ENCODE data around the gene CAMK1G.

CAMK1G gene

GRCh38 chr1:209583408-209583807 lies at the start of gene CAMK1G:
TSS of gene CAMK1G (plus strand) at chr1:209583714. CDS start at chr1:209594984, 11,270 bp downstream.
- DNase-seq, result no peak

- DNase-seq, result no peak
Observed at GRCh38 chr1:209534496-209535250, 48.8 kb upstream of the CAMK1G start.

- no peak for DNase-seq
Observed at GRCh38 chr1:209536843-209537242, 46.7 kb upstream of the CAMK1G start.

- DNase-seq, result no peak
Observed at GRCh38 chr1:209537336-209538114, 46.0 kb upstream of the CAMK1G start.

- DNase-seq, result no peak
Observed at GRCh38 chr1:209539576-209539975, 43.9 kb upstream of the CAMK1G start.

GRCh38 chr1:209542585-209542984 lies 40.9 kb upstream of the CAMK1G start:
- DNase-seq, result no peak

- DNase-seq, result no peak
Observed at GRCh38 chr1:209544098-209544497, 39.4 kb upstream of the CAMK1G start.

GRCh38 chr1:209545423-209545822 lies 38.1 kb upstream of the CAMK1G start:
- no peak for DNase-seq

- DNase-seq, result no peak
Observed at GRCh38 chr1:209546390-209547085, 37.0 kb upstream of the CAMK1G start.

GRCh38 chr1:209547626-209548025 lies 35.9 kb upstream of the CAMK1G start:
- DNase-seq, result no peak

GRCh38 chr1:209549443-209550205 lies 33.9 kb upstream of the CAMK1G start:
- DNase-seq, result no peak

GRCh38 chr1:209550519-209550918 lies 33.0 kb upstream of the CAMK1G start:
- no peak for DNase-seq

GRCh38 chr1:209552406-209553264 lies 30.9 kb upstream of the CAMK1G start:
- DNase-seq, result no peak

GRCh38 chr1:209554761-209555611 lies 28.5 kb upstream of the CAMK1G start:
- DNase-seq, result no peak

- no peak for DNase-seq
Observed at GRCh38 chr1:209556162-209556690, 27.3 kb upstream of the CAMK1G start.

- no peak for DNase-seq
Observed at GRCh38 chr1:209557221-209557620, 26.3 kb upstream of the CAMK1G start.

GRCh38 chr1:209560529-209560928 lies 23.0 kb upstream of the CAMK1G start:
- no peak for DNase-seq

- DNase-seq, result no peak
Observed at GRCh38 chr1:209560952-209561351, 22.6 kb upstream of the CAMK1G start.

- no peak for DNase-seq
Observed at GRCh38 chr1:209561532-209561931, 22.0 kb upstream of the CAMK1G start.

GRCh38 chr1:209564849-209565248 lies 18.7 kb upstream of the CAMK1G start:
- DNase-seq, result no peak

Data from activated CD4-positive, CD25-positive, alpha-beta regulatory T cell treated with anti-CD3 and anti-CD28 coated beads, Interleukin-2, amount 50 U/mL, for 72 hours (primary cell).